Ecto neural progenitor cell (in vitro differentiated cells): ENCODE measurements around the gene TMEM108.
"Not testable (repeated sequence)": the region's sequence is repeated elsewhere in the genome, so short reads cannot be mapped to it uniquely, and the experiment has no call there.

Experiments used
- DNase-seq: peaks from one replicate; pipeline ENCODE4 v3.0.0-alpha.2; 2018; ENCODE audit warnings: low spot score

TMEM108 gene

DNA sequence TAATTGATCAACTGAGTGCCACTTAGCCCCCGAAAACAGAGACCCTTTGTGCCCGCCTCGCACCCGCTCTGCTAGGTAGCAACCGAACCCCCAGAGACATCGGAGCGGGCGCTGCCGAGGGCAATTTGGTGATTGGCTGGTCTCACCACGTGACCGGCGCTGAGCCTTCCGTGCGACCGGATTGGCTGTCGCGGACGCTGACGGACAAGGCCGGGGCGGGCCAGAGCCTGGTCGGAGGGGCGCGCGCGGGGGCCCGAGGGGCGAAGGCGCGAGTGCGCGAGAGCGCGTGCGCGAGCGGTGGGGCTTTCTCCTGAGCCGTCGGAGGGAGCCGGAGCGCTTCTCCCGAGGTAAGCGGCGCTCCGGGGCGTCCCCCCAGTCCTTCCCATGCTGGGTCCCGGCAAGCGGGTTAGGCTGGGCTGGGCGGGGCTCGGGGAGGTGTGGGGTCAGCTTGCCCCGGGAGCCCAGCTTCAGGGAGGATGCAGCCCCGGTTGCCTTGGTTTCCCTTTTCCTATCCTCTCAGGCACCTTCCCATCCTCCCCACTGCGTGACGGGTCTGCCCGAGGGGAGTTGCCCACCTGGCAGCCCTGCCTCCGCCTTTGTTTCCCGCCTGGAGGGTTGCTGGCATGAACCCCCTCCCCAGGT, at the start of gene TMEM108:
TSS of gene TMEM108 (plus strand) at position 303 of the 642 bp plus-strand sequence.
- DNase-seq, result peak; percentile 95

- DNase-seq, result no peak
These were observed 42.2 kb upstream of the TMEM108 start for GRCh38 chr3:132995971-132996370.

DNA sequence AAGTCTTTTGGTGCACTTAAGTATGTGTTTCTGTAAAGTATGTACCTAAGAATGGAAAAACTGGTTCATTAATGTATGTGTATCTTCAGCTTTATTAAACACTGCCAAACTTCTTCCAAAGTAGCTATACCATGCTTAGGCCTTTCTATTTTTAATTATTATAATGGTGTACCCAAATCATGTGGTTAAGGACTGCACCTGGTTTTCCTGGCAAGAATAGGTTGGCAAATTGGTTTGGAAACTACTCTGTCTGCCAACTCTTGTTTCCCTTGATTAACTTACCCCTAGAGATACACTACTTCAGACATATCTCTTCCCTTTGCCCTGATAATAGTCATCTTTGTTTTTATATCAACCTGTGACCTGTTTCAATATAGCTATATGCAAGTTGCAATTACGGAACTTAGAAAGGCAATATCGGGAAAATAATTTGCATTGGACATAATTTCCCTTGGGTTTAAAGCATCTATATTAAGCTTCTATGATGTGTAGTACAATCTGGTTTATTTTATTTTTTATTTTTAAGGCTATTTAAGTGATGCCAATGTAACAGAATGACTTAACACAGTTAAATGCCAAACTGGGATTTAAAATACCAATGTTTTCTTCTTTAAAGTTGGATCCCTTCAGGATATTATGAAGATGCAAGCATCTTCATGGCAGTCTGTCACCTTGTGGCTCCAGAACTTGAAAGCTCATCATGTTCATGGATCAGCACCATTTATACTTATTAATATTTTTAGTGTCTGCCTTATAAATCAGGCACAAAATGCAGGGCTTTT, 40.6 kb upstream of the TMEM108 start:
- no peak for DNase-seq

- not testable (repeated sequence) for DNase-seq
These were observed 33.2 kb upstream of the TMEM108 start for GRCh38 chr3:133005032-133005431.

- no peak for DNase-seq
These were observed 30.6 kb upstream of the TMEM108 start for GRCh38 chr3:133007601-133008000.

- DNase-seq, result no peak
These were observed 23.9 kb upstream of the TMEM108 start for GRCh38 chr3:133014325-133014724.

- DNase-seq, result not testable (repeated sequence)
These were observed 22.6 kb upstream of the TMEM108 start for GRCh38 chr3:133015573-133015972.

GRCh38 chr3:133016838-133017309, 21.3 kb upstream of the TMEM108 start:
- no peak for DNase-seq

- DNase-seq, result no peak
These were observed 19.3 kb upstream of the TMEM108 start for GRCh38 chr3:133018921-133019320.

GRCh38 chr3:133021206-133021605, 17.0 kb upstream of the TMEM108 start:
- DNase-seq, result no peak

- DNase-seq, result no peak
These were observed 14.8 kb upstream of the TMEM108 start for GRCh38 chr3:133023362-133023761.

DNA sequence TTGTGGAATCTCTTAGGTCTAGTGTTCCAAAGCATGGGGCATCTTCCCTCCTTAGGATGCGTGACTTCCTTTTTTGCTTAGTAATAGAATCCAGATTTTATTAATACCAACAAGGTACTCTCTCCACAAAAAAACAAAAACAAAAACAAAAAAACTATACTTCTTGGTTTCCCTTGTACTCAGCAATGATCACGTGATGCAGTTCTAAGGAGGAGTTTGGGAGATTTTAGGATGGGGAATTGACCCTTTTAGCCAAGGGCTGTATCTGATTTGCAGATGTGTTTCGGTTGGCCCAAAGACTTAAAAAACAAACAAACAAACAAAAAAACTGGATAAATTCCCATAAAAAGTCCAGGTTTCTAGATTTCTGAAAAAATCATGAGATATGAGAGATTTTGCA, 12.6 kb upstream of the TMEM108 start:
- DNase-seq, result no peak

DNA sequence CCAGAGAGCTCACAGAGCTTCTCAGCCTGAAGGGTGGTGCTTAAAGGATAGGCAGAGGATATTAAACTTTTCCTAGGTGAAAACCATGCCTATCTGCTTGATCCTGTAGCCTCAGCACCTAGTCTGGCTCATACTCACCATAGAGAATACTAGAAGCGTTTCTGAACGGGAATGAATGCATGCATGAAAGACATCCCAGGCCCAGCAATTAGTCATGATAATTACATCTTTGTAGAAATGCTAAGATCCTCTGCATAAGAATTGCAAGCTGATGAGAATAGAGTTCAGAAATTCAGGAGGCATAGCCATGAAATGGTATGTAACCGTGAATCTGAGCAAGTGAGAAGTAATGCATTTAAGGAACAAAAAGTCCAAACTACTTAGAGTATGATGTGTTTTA, 5.9 kb upstream of the TMEM108 start:
- no peak for DNase-seq

GRCh38 chr3:133037436-133037835, 755 bp upstream of the TMEM108 start:
- no peak for DNase-seq

DNA sequence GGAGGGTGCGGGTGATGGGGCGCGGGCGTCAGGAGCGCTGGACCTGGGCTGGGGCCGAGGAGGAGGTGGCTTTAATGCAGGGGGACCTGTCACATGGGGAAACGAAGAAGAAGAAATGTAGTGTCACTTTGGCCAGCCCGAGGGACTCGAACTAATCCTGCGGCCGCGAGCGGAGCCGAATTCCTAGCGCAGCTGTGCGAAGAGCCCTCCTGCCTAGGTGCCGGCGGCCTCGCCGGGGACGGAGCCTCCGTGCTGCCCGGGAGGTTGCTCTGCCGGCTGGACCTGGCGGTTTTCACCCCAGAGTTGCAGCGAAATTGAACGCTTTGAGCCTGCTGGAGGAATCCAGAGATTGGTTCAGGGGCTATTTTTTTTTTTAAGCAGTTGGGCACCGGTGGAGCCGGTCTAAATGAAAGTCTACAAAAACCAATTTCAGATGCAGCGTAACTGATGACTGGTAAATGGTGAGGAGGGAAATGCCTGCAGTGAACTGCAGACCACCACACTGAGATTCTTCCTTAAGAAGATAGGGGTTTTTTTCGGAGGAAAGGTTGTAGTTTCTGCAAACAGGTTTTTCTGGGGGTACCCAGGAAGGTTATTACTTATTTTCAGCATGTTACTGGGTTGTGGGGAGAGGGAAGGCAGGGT, 662 bp downstream of the TMEM108 start:
- peak; percentile 78 for DNase-seq

- peak; percentile 86 for DNase-seq
These were observed 2.7 kb downstream of the TMEM108 start for GRCh38 chr3:133040696-133041523.

GRCh38 chr3:133041524-133041829, 3.3 kb downstream of the TMEM108 start:
- no peak for DNase-seq

- DNase-seq, result no peak
These were observed 4.6 kb downstream of the TMEM108 start for GRCh38 chr3:133042778-133043177.

GRCh38 chr3:133047980-133048379, 9.8 kb downstream of the TMEM108 start:
- DNase-seq, result no peak

DNA sequence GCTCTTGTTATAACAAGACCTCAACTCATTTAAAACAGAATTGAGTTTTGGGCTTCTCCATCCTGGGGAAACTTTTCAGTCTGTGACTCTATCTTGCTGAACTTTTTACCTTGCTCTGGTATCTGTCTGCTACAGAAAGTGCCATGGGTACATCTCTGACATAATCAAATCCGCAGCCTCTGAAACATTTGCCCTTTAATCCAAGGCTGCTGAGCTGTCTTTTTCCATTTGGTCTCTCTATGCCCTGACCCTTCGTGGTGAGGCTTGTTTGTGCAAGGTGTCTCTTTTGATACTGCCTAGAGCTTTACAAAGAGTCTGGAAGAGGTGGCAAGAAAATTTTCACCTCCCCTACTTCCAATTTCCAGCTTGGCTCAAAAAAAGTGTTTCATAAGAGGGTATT, 11.3 kb downstream of the TMEM108 start:
- DNase-seq, result no peak

DNA sequence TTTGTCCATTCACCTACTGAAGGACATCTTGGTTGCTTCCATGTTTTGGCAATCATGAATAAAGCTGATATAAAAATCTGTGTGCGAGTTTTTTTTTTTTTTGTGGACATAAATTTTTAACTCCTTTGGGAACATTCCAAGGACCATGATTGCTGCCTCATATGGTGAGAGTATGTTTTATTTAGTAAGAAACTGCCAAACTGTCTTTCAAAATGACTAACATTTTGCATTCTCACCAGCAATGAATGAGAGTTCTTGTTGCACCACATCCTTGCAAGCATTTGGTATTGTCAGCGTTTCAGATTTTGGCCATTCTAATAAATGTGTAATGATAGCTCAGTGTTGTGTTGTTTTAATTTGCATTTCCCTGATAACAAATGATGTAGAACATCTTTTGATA, 12.7 kb downstream of the TMEM108 start:
- no peak for DNase-seq

GRCh38 chr3:133053532-133053931, 15.3 kb downstream of the TMEM108 start:
- no peak for DNase-seq
